ENCODE data around the gene APOBEC2.

- TF ChIP-seq EZH2 (IDR thresholded peaks at IDR 0.05; ENCODE audit: insufficient read depth, poor library complexity, severe bottlenecking): no peak
- TF ChIP-seq EZH2phosphoT487 (IDR thresholded peaks at IDR 0.05; ENCODE audit: insufficient read depth, low read depth): no peak
Measured at GRCh38 chr6:41049521-41049920, 3.5 kb upstream of the APOBEC2 start.

Measured in GM23248 (cell line).